ENCODE measurements around the gene DMBX1. TPM values are rescaled to one million over a fixed set of nuclear protein-coding genes. Genes with fewer than 3 reads are reported as not detected.

Gene DMBX1
- total RNA-seq, 4 donors from 2014 or later: not detected

DNA sequence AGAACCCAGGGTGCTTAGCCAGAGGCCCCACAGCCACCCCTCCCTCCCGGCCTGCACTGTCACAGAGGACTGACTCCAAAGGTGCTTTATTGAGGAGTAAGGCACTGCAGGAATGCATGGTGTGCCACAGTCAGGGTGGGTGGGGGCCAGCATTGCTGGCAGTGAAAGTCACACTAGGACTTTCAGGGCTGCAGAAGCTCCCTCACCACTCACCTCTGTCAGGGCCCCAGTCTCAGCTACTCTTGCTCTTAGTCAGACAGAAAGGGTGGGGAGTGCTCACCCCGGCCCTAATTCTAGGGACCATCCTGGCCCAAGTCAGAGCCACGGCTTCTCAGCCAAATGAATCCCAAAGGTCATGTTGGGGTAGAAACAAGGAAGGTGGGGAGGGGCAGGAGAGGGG lies 42.5 kb downstream of the DMBX1 start:
- TF ChIP-seq, protein P1, sequence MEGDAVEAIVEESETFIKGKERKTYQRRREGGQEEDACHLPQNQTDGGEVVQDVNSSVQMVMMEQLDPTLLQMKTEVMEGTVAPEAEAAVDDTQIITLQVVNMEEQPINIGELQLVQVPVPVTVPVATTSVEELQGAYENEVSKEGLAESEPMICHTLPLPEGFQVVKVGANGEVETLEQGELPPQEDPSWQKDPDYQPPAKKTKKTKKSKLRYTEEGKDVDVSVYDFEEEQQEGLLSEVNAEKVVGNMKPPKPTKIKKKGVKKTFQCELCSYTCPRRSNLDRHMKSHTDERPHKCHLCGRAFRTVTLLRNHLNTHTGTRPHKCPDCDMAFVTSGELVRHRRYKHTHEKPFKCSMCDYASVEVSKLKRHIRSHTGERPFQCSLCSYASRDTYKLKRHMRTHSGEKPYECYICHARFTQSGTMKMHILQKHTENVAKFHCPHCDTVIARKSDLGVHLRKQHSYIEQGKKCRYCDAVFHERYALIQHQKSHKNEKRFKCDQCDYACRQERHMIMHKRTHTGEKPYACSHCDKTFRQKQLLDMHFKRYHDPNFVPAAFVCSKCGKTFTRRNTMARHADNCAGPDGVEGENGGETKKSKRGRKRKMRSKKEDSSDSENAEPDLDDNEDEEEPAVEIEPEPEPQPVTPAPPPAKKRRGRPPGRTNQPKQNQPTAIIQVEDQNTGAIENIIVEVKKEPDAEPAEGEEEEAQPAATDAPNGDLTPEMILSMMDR (IDR thresholded peaks at IDR 0.05): no peak
- DNase-seq: no peak
- Histone ChIP-seq H3K27ac (no peak overlapping the region), H3K4me1 (peaks cover 0 to 18% (median 6%) of the 10 kb centered on the region in 4 donors), H3K36me3 (no peaks in the 10 kb centered on the region), H3K4me3 (no peak overlapping the region), H3K27me3 (peaks cover 55% of the 10 kb centered on the region), H3K9me3 (no peaks in the 10 kb centered on the region)
- intact Hi-C loops (cut with DNase I; ENCODE audit: low total_unique reads) (loop anchor here (5.0 kb wide), 1 partner anchor 195 kb away; no protein-coding TSS in a partner anchor), in situ Hi-C loops (cut with MboI; ENCODE audit: low pct_ligation_motif_present in 1 of 4, low pct_unique_long_range_greater_than_20kb in 1 of 4, low sequenced_read_pairs in 3 of 4) (loop anchor here in 1 of 4 donors (10.0 kb wide), 1 partner anchor 193 kb away; no protein-coding TSS in a partner anchor)
- WGBS, 2 donors (ENCODE audit: low coverage in 1 of 2): 40% methylated on average over 3 of the region's 3 CpGs; no CpG with 5 or more reads in 1 of the 2 donors

- DNase-seq: peak; percentile 63
- H3K36me3 ChIP-seq: no peaks in the 10 kb centered on the region
- H3K9me3 ChIP-seq: no peaks in the 10 kb centered on the region
- peak overlapping the region in 3 of 4 donors; percentile 32 to 47 (median 34) for H3K4me3 ChIP-seq
- peaks cover 55% of the 10 kb centered on the region for H3K27me3 ChIP-seq
- in situ Hi-C loops (cut with MboI; ENCODE audit: low pct_ligation_motif_present in 1 of 4, low pct_unique_long_range_greater_than_20kb in 1 of 4, low sequenced_read_pairs in 3 of 4): loop anchor here in 1 of 4 donors (10.0 kb wide), 1 partner anchor 192 kb away; no protein-coding TSS in a partner anchor
- intact Hi-C loops (cut with DNase I; ENCODE audit: low total_unique reads): loop anchor here (5.0 kb wide), 1 partner anchor 195 kb away; no protein-coding TSS in a partner anchor
- peak overlapping the region in 3 of 4 donors; percentile 59 to 72 (median 68) for H3K27ac ChIP-seq
- 0 to 1% methylated on average over 1 to 29 of the region's 31 CpGs for WGBS, 2 donors (ENCODE audit: low coverage in 1 of 2)
- H3K4me1 ChIP-seq: peaks cover 0 to 14% (median 5%) of the 10 kb centered on the region in 4 donors
- no peak for TF ChIP-seq POLR2A (IDR thresholded peaks at IDR 0.05)
- TF ChIP-seq, protein P1 (IDR thresholded peaks at IDR 0.05): peak; percentile 49 to 64 (median 53)
These were observed 43.0 kb downstream of the DMBX1 start for GRCh38 chr1:46532498-46533178.

- TF ChIP-seq, protein P1 (IDR thresholded peaks at IDR 0.05): no peak
- TF ChIP-seq POLR2AphosphoS5 (IDR thresholded peaks at IDR 0.05): no peak
- TF ChIP-seq EP300 (IDR thresholded peaks at IDR 0.05; ENCODE audit: low read depth): no peak
- no peak for TF ChIP-seq POLR2A (IDR thresholded peaks at IDR 0.05)
- Histone ChIP-seq H3K27ac (peak overlapping the region; percentile 49 to 72 (median 64)), H3K4me3 (peak overlapping the region in 3 of 4 donors; percentile 32 to 47 (median 34)), H3K36me3 (no peaks in the 10 kb centered on the region), H3K27me3 (peaks cover 53% of the 10 kb centered on the region), H3K4me1 (peaks cover 0 to 11% (median 5%) of the 10 kb centered on the region in 4 donors), H3K9me3 (no peaks in the 10 kb centered on the region)
- intact Hi-C loops (cut with DNase I; ENCODE audit: low total_unique reads): loop anchor here (5.0 kb wide), 1 partner anchor 194 kb away; no protein-coding TSS in a partner anchor
- WGBS, 2 donors (ENCODE audit: low coverage in 1 of 2): 43 to 72% methylated on average over 3 to 7 of the region's 71 CpGs
- peak; percentile 21 for DNase-seq
- in situ Hi-C loops (cut with MboI; ENCODE audit: low pct_ligation_motif_present in 1 of 4, low pct_unique_long_range_greater_than_20kb in 1 of 4, low sequenced_read_pairs in 3 of 4): loop anchor here in 1 of 4 donors (10.0 kb wide), 1 partner anchor 191 kb away; no protein-coding TSS in a partner anchor
These were observed 43.7 kb downstream of the DMBX1 start for GRCh38 chr1:46533179-46533864.

- intact Hi-C loops (cut with DNase I; ENCODE audit: low total_unique reads): no loop called here
These were observed 45.4 kb downstream of the DMBX1 start for GRCh38 chr1:46535063-46535462.

More at GRCh38 chr1:46535063-46535462, 45.4 kb downstream of the DMBX1 start:
- Histone ChIP-seq H3K4me1 (peaks cover 0 to 11% (median 5%) of the 10 kb centered on the region in 4 donors), H3K27ac (no peak overlapping the region), H3K36me3 (no peaks in the 10 kb centered on the region), H3K4me3 (no peak overlapping the region), H3K27me3 (peaks cover 36% of the 10 kb centered on the region), H3K9me3 (no peaks in the 10 kb centered on the region)
- in situ Hi-C loops (cut with MboI; ENCODE audit: low pct_ligation_motif_present in 1 of 4, low pct_unique_long_range_greater_than_20kb in 1 of 4, low sequenced_read_pairs in 3 of 4): loop anchor here in 1 of 4 donors (10.0 kb wide), 1 partner anchor 190 kb away; no protein-coding TSS in a partner anchor
- DNase-seq: peak; percentile 42
- 50 to 100% methylated on average over 1 to 2 of the region's 2 CpGs for WGBS, 2 donors (ENCODE audit: low coverage in 1 of 2)
- TF ChIP-seq, protein P1 (IDR thresholded peaks at IDR 0.05): peak in 4 of 5 experiments; percentile 18 to 35 (median 27)
- TF ChIP-seq POLR2A (IDR thresholded peaks at IDR 0.05): no peak
